ENCODE data around the gene SLC5A8. TPM values are rescaled to one million over a fixed set of nuclear protein-coding genes. Genes with fewer than 3 reads are reported as not detected.
A peak's percentile ranks its signal among the peaks of the same experiment; 100 is the strongest.

Gene SLC5A8, protein sequence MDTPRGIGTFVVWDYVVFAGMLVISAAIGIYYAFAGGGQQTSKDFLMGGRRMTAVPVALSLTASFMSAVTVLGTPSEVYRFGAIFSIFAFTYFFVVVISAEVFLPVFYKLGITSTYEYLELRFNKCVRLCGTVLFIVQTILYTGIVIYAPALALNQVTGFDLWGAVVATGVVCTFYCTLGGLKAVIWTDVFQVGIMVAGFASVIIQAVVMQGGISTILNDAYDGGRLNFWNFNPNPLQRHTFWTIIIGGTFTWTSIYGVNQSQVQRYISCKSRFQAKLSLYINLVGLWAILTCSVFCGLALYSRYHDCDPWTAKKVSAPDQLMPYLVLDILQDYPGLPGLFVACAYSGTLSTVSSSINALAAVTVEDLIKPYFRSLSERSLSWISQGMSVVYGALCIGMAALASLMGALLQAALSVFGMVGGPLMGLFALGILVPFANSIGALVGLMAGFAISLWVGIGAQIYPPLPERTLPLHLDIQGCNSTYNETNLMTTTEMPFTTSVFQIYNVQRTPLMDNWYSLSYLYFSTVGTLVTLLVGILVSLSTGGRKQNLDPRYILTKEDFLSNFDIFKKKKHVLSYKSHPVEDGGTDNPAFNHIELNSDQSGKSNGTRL
- total RNA-seq (1 to 10 TPM; 3.8 to 7.0 TPM), polyA plus RNA-seq (1 to 10 TPM; 1.3 to 3.4 TPM)
- long read RNA-seq, donor 1: 0 reads
- long read RNA-seq, donor 2: 0 reads
- long read RNA-seq, donor 3: 0 reads
- long read RNA-seq, donor 4: 0 reads
- long read RNA-seq, donor 5: 0 reads

DNA sequence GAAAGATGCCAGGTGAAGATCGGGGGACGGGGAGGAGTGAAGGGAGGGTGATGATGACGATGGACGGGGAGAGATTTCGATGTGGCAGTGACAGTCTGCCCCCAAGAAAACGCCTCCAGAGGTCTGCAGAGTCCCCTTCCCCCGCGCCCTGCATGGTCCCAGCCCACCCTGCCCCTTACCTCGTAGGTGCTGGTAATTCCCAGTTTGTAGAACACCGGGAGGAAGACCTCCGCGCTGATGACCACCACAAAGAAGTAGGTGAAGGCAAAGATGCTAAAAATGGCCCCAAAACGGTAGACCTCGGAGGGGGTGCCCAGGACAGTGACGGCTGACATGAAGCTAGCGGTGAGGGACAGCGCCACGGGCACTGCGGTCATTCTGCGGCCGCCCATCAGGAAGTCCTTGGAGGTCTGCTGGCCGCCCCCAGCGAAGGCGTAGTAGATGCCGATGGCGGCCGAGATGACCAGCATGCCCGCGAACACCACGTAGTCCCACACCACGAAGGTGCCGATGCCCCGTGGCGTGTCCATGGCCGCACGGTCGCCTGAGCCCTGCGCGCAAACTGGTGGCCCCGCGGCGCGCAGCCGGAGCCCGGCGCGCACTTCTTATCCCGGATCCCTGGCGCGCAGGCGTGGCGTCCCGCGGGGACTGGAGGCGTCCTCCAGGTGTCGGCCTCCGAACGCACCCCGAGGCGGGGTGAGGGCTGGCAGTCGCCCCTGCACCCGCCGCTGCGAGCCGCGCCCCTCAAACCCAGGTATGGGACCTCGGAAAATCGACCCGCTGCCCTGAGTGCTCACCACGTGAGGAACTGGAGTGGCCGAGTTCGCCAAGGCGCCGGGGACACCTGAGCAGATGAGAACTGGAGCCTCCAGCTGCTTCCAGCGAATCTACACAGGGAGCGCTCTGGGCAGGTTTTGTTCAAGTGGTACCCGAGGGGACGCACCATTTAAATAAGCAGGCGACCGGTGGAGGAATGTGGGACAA is at the start of gene SLC5A8:
SLC5A8 (minus strand) TSS at position 920 of the 984 bp plus-strand sequence; CDS start at position 530, 390 bp downstream.
- Histone ChIP-seq H3K36me3 (ENCODE audit: control insufficient read depth in 4 of 4, insufficient read depth in 4 of 4, low read length in 4 of 4) (no peaks in the 10 kb centered on the region), H3K9ac (ENCODE audit: insufficient read depth in 1 of 2, low read length in 2 of 2) (no peak within 1 kb of the TSS), H3K4me3 (peak within 1 kb of the TSS; percentile 33), H3K27me3 (ENCODE audit: control insufficient read depth in 3 of 3, insufficient read depth in 3 of 3, low read length in 2 of 3) (peaks cover 3 to 35% (median 31%) of the 10 kb centered on the region in 3 donors), H3K27ac (ENCODE audit: low read depth in 1 of 2, low read length in 1 of 2) (no peak within 1 kb of the TSS), H3K4me1 (ENCODE audit: control insufficient read depth in 5 of 5, insufficient read depth in 5 of 5, low read length in 5 of 5) (peaks cover 0 to 6% (median 0%) of the 10 kb centered on the region in 5 donors), H3K9me3 (ENCODE audit: control insufficient read depth in 4 of 4, insufficient read depth in 3 of 4, low read length in 3 of 4) (peaks cover 0 to 9% (median 0%) of the 10 kb centered on the region in 4 donors)
- TF ChIP-seq, protein P1, sequence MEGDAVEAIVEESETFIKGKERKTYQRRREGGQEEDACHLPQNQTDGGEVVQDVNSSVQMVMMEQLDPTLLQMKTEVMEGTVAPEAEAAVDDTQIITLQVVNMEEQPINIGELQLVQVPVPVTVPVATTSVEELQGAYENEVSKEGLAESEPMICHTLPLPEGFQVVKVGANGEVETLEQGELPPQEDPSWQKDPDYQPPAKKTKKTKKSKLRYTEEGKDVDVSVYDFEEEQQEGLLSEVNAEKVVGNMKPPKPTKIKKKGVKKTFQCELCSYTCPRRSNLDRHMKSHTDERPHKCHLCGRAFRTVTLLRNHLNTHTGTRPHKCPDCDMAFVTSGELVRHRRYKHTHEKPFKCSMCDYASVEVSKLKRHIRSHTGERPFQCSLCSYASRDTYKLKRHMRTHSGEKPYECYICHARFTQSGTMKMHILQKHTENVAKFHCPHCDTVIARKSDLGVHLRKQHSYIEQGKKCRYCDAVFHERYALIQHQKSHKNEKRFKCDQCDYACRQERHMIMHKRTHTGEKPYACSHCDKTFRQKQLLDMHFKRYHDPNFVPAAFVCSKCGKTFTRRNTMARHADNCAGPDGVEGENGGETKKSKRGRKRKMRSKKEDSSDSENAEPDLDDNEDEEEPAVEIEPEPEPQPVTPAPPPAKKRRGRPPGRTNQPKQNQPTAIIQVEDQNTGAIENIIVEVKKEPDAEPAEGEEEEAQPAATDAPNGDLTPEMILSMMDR (IDR thresholded peaks at IDR 0.05; ENCODE audit: control extremely low read depth, extremely low read depth): no peak
- ATAC-seq (ENCODE audit: insufficient read depth, low FRiP score) (peak; percentile 56), DNase-seq (peak in 1 of 3 donors; percentile 18)
- 8 to 9% methylated on average over 79 to 80 of the region's 80 CpGs for WGBS, 2 donors

DNA sequence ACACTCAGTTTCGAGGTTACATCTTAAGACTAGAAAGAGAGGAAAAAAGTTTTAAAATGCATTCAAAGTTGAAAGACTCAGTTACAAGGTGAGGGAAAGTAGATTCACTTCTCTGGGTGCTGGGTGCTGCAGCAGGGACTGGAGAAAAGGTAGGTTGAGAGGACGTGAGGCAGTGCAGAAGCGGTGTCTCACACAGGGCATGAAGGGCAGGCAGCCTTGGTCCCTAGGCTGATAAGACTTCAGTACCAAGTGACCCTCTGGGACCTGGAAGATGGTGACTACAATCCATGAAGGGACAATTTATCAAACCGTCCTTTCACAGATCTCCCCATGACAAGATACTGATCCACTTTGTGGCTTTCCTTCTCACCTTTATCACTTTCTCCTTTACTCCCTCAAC is 47.3 kb upstream of the SLC5A8 start:
- H3K27me3 ChIP-seq (ENCODE audit: control insufficient read depth in 3 of 3, insufficient read depth in 3 of 3, low read length in 2 of 3): no peaks in the 10 kb centered on the region
- WGBS, 2 donors: 82 to 86% methylated on average over 4 of the region's 4 CpGs
- TF ChIP-seq, protein P1 (IDR thresholded peaks at IDR 0.05; ENCODE audit: control extremely low read depth, extremely low read depth): no peak
- ATAC-seq (ENCODE audit: insufficient read depth, low FRiP score): no peak
- no peak for DNase-seq
- no peaks in the 10 kb centered on the region for H3K4me1 ChIP-seq (ENCODE audit: control insufficient read depth in 5 of 5, insufficient read depth in 5 of 5, low read length in 5 of 5)
- peaks cover 0 to 2% (median 0%) of the 10 kb centered on the region in 4 donors for H3K9me3 ChIP-seq (ENCODE audit: control insufficient read depth in 4 of 4, insufficient read depth in 3 of 4, low read length in 3 of 4)
- H3K4me3 ChIP-seq: no peak overlapping the region
- no peaks in the 10 kb centered on the region for H3K36me3 ChIP-seq (ENCODE audit: control insufficient read depth in 4 of 4, insufficient read depth in 4 of 4, low read length in 4 of 4)
- no peak overlapping the region for H3K9ac ChIP-seq (ENCODE audit: insufficient read depth in 1 of 2, low read length in 2 of 2)
- H3K27ac ChIP-seq (ENCODE audit: low read depth in 1 of 2, low read length in 1 of 2): no peak overlapping the region

DNA sequence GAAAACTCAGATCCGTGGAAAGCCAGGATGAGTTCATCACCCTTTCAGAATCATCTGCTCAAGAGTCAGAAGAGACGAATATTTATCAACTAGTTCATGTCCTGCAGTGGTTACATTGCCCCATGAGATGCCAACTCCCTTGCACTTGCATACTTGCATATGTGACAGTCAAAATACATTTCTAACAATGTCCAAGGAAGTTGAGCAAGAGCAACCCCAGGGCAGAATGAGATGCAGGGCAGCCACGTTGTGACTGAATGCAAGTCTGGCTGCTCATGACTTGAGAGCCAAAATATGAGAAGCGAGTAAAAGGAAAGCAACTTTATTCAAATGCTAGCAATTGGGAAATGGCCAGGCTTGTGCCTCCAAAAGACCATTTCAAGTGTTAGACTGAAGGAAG is 46.2 kb upstream of the SLC5A8 start:
- no peak overlapping the region for H3K27ac ChIP-seq (ENCODE audit: low read depth in 1 of 2, low read length in 1 of 2)
- H3K27me3 ChIP-seq (ENCODE audit: control insufficient read depth in 3 of 3, insufficient read depth in 3 of 3, low read length in 2 of 3): no peaks in the 10 kb centered on the region
- ATAC-seq (ENCODE audit: insufficient read depth, low FRiP score) (no peak), DNase-seq (no peak)
- no peak overlapping the region for H3K9ac ChIP-seq (ENCODE audit: insufficient read depth in 1 of 2, low read length in 2 of 2)
- 68 to 72% methylated on average over 4 of the region's 4 CpGs for WGBS, 2 donors
- no peaks in the 10 kb centered on the region for H3K36me3 ChIP-seq (ENCODE audit: control insufficient read depth in 4 of 4, insufficient read depth in 4 of 4, low read length in 4 of 4)
- no peaks in the 10 kb centered on the region for H3K4me1 ChIP-seq (ENCODE audit: control insufficient read depth in 5 of 5, insufficient read depth in 5 of 5, low read length in 5 of 5)
- TF ChIP-seq, protein P1 (IDR thresholded peaks at IDR 0.05; ENCODE audit: control extremely low read depth, extremely low read depth): no peak
- no peak overlapping the region for H3K4me3 ChIP-seq
- peaks cover 0 to 2% (median 0%) of the 10 kb centered on the region in 4 donors for H3K9me3 ChIP-seq (ENCODE audit: control insufficient read depth in 4 of 4, insufficient read depth in 3 of 4, low read length in 3 of 4)
